ENCODE data around the gene LGALS3BP.

The LGALS3BP gene

DNA sequence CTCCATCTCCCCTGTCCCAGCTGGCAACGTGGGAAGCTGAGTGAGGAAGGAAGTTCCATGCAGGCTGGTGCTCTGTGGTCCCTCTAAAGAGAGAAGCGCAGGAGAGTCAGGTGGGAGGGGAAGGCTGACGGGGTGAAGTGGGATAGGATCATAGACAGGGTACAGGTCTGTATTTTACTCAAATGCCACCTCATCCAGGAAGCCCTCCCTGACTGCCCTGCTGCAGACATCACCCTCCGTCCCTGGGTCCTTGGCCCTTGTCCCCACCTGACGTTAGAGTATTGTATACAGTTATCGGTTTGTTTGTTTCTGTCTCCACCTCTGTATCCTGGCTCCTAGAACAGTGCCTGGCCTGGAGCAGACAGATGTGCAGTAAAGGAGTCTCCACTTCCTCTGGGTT lies 18.2 kb upstream of the LGALS3BP start:
- no peak for DNase-seq (ENCODE audit: low spot score)
- no peak overlapping the region for H3K4me3 ChIP-seq (ENCODE audit: severe bottlenecking)
- TF ChIP-seq, protein P1, sequence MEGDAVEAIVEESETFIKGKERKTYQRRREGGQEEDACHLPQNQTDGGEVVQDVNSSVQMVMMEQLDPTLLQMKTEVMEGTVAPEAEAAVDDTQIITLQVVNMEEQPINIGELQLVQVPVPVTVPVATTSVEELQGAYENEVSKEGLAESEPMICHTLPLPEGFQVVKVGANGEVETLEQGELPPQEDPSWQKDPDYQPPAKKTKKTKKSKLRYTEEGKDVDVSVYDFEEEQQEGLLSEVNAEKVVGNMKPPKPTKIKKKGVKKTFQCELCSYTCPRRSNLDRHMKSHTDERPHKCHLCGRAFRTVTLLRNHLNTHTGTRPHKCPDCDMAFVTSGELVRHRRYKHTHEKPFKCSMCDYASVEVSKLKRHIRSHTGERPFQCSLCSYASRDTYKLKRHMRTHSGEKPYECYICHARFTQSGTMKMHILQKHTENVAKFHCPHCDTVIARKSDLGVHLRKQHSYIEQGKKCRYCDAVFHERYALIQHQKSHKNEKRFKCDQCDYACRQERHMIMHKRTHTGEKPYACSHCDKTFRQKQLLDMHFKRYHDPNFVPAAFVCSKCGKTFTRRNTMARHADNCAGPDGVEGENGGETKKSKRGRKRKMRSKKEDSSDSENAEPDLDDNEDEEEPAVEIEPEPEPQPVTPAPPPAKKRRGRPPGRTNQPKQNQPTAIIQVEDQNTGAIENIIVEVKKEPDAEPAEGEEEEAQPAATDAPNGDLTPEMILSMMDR (IDR thresholded peaks at IDR 0.05; ENCODE audit: poor library complexity, severe bottlenecking), result no peak
- H3K9me3 ChIP-seq (ENCODE audit: severe bottlenecking), result no peaks in the 10 kb centered on the region
- peak overlapping the region; percentile 19 for H3K27ac ChIP-seq (ENCODE audit: poor library complexity, severe bottlenecking)
- H3K27me3 ChIP-seq (ENCODE audit: insufficient read depth, poor library complexity, severe bottlenecking), result no peaks in the 10 kb centered on the region
- peaks cover 19% of the 10 kb centered on the region for H3K4me1 ChIP-seq (ENCODE audit: insufficient read depth, poor library complexity, severe bottlenecking)
- no peak for ATAC-seq (ENCODE audit: low read depth)
- H3K36me3 ChIP-seq (ENCODE audit: low read depth), result peaks cover 67% of the 10 kb centered on the region

GRCh38 chr17:78997231-78997741 lies 17.6 kb upstream of the LGALS3BP start:
- DNase-seq (ENCODE audit: low spot score) (no peak), ATAC-seq (ENCODE audit: low read depth) (peak; percentile 42; the same call in 1 of the 3 replicates)
- no peak overlapping the region for H3K4me3 ChIP-seq (ENCODE audit: severe bottlenecking)
- H3K9me3 ChIP-seq (ENCODE audit: severe bottlenecking), result no peaks in the 10 kb centered on the region
- H3K36me3 ChIP-seq (ENCODE audit: low read depth), result peaks cover 67% of the 10 kb centered on the region
- peak overlapping the region; percentile 19 for H3K27ac ChIP-seq (ENCODE audit: poor library complexity, severe bottlenecking)
- H3K27me3 ChIP-seq (ENCODE audit: insufficient read depth, poor library complexity, severe bottlenecking), result no peaks in the 10 kb centered on the region
- TF ChIP-seq, protein P1 (IDR thresholded peaks at IDR 0.05; ENCODE audit: poor library complexity, severe bottlenecking), result no peak
- H3K4me1 ChIP-seq (ENCODE audit: insufficient read depth, poor library complexity, severe bottlenecking), result peaks cover 19% of the 10 kb centered on the region

DNA sequence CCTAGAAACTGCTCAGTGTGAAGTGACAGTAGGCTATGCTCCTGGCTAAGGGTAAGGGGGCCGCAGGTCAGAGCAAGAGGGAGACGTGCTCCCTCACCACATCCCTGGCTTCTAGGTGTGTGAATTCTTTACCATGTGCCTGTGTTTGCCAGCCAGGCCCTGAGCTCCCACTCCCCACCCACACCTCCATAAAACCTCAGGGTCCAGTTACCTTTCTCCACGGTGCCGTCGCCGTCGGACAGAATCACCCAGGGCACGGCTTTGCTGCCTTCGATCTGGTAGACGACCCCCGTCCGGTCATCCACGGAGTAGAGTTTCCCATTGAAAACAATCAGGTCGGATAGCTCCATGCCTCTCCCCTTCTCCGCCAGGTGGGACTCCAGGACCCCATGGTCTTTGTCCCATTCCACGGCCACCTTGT lies 17.1 kb upstream of the LGALS3BP start:
- H3K36me3 ChIP-seq (ENCODE audit: low read depth), result peaks cover 66% of the 10 kb centered on the region

GRCh38 chr17:78995761-78996451 lies 16.2 kb upstream of the LGALS3BP start:
- TF ChIP-seq, protein P1 (IDR thresholded peaks at IDR 0.05; ENCODE audit: poor library complexity, severe bottlenecking), result no peak
- Histone ChIP-seq H3K9me3 (ENCODE audit: severe bottlenecking) (no peaks in the 10 kb centered on the region), H3K36me3 (ENCODE audit: low read depth) (peaks cover 72% of the 10 kb centered on the region), H3K4me1 (ENCODE audit: insufficient read depth, poor library complexity, severe bottlenecking) (peaks cover 19% of the 10 kb centered on the region), H3K27ac (ENCODE audit: poor library complexity, severe bottlenecking) (peak overlapping the region; percentile 19), H3K4me3 (ENCODE audit: severe bottlenecking) (no peak overlapping the region), H3K27me3 (ENCODE audit: insufficient read depth, poor library complexity, severe bottlenecking) (no peaks in the 10 kb centered on the region)
- peak; percentile 13; the same call in 1 of the 3 replicates for ATAC-seq (ENCODE audit: low read depth)
- DNase-seq (ENCODE audit: low spot score), result no peak

More for the DNA sequence above, 17.1 kb upstream of the LGALS3BP start:
- H3K27ac ChIP-seq (ENCODE audit: poor library complexity, severe bottlenecking), result peak overlapping the region; percentile 19
- DNase-seq (ENCODE audit: low spot score) (no peak), ATAC-seq (ENCODE audit: low read depth) (no peak)
- no peak overlapping the region for H3K4me3 ChIP-seq (ENCODE audit: severe bottlenecking)
- no peaks in the 10 kb centered on the region for H3K9me3 ChIP-seq (ENCODE audit: severe bottlenecking)
- H3K27me3 ChIP-seq (ENCODE audit: insufficient read depth, poor library complexity, severe bottlenecking), result no peaks in the 10 kb centered on the region
- TF ChIP-seq, protein P1 (IDR thresholded peaks at IDR 0.05; ENCODE audit: poor library complexity, severe bottlenecking), result no peak
- peaks cover 19% of the 10 kb centered on the region for H3K4me1 ChIP-seq (ENCODE audit: insufficient read depth, poor library complexity, severe bottlenecking)
